ENCODE measurements around the gene CTDNEP1. TPM values are rescaled to one million over a fixed set of nuclear protein-coding genes. Genes with fewer than 3 reads are reported as not detected.

Gene CTDNEP1
- polyA plus RNA-seq, 3 donors = 145 to 149 (median 146) TPM

Other genes with a start within 250 kb of the CTDNEP1 start
- gene RNASEK, start 239.1 kb downstream of the CTDNEP1 start, polyA plus RNA-seq (ENCODE audit: insufficient read length in 3 of 3) = 100 to 1,000 TPM; 181 to 197 (median 187) TPM
- gene BCL6B, start 228.7 kb downstream of the CTDNEP1 start, polyA plus RNA-seq (ENCODE audit: insufficient read length in 3 of 3) = 10 to 100 TPM; 24.7 to 30.0 (median 25.5) TPM
- 1 to 10 TPM; 4.5 to 5.1 (median 4.8) TPM for gene SLC16A13, start 215.7 kb downstream of the CTDNEP1 start, polyA plus RNA-seq (ENCODE audit: insufficient read length in 3 of 3)
- under 1 TPM; 0.51 to 0.75 (median 0.67) TPM for gene SLC16A11, start 207.6 kb downstream of the CTDNEP1 start, polyA plus RNA-seq (ENCODE audit: insufficient read length in 3 of 3)
- gene CLEC10A, start 171.5 kb downstream of the CTDNEP1 start, polyA plus RNA-seq (ENCODE audit: insufficient read length in 3 of 3) = 1 to 10 TPM in 2 of 3 donors, under 1 TPM in 1; 0.86 to 1.3 (median 1.1) TPM
- 1 to 10 TPM in 2 of 3 donors, under 1 TPM in 1; 0.92 to 2.5 (median 1.3) TPM for gene ASGR2, start 136.9 kb downstream of the CTDNEP1 start, polyA plus RNA-seq (ENCODE audit: insufficient read length in 3 of 3)
- gene ASGR1, start 72.4 kb downstream of the CTDNEP1 start, polyA plus RNA-seq (ENCODE audit: insufficient read length in 3 of 3) = 10 to 100 TPM in 1 of 3 donors, 1 to 10 TPM in 2; 8.1 to 10.6 (median 8.6) TPM
- gene DLG4, start 31.9 kb downstream of the CTDNEP1 start, polyA plus RNA-seq (ENCODE audit: insufficient read length in 3 of 3) = 10 to 100 TPM; 32.1 to 39.7 (median 35.3) TPM
- gene ACADVL, start 31.8 kb downstream of the CTDNEP1 start, polyA plus RNA-seq (ENCODE audit: insufficient read length in 3 of 3) = 100 to 1,000 TPM; 488 to 565 (median 530) TPM
- 10 to 100 TPM; 62.4 to 66.1 (median 64.6) TPM for gene DVL2, start 17.2 kb downstream of the CTDNEP1 start, polyA plus RNA-seq (ENCODE audit: insufficient read length in 3 of 3)
- gene PHF23, start 12.3 kb downstream of the CTDNEP1 start, polyA plus RNA-seq (ENCODE audit: insufficient read length in 3 of 3) = 10 to 100 TPM; 59.0 to 72.3 (median 64.3) TPM
- 100 to 1,000 TPM; 456 to 505 (median 482) TPM for gene GABARAP, start 9.3 kb downstream of the CTDNEP1 start, polyA plus RNA-seq (ENCODE audit: insufficient read length in 3 of 3)
- gene ELP5, start 481 bp upstream of the CTDNEP1 start, polyA plus RNA-seq (ENCODE audit: insufficient read length in 3 of 3) = 10 to 100 TPM; 53.8 to 63.4 (median 57.1) TPM
- 10 to 100 TPM; 45.0 to 67.5 (median 58.4) TPM for gene CLDN7, start 10.7 kb upstream of the CTDNEP1 start, polyA plus RNA-seq (ENCODE audit: insufficient read length in 3 of 3)
- 1 to 10 TPM; 1.8 to 3.7 (median 2.5) TPM for gene SLC2A4, start 30.0 kb upstream of the CTDNEP1 start, polyA plus RNA-seq (ENCODE audit: insufficient read length in 3 of 3)
- 1 to 10 TPM; 4.0 to 4.7 (median 4.2) TPM for gene YBX2, start 42.9 kb upstream of the CTDNEP1 start, polyA plus RNA-seq (ENCODE audit: insufficient read length in 3 of 3)
- gene EIF5A, start 55.9 kb upstream of the CTDNEP1 start, polyA plus RNA-seq (ENCODE audit: insufficient read length in 3 of 3) = 100 to 1,000 TPM; 289 to 360 (median 348) TPM
- gene GPS2, start 63.6 kb upstream of the CTDNEP1 start, polyA plus RNA-seq (ENCODE audit: insufficient read length in 3 of 3) = 100 to 1,000 TPM in 1 of 3 donors, 10 to 100 TPM in 2; 96.6 to 102 (median 97.8) TPM
- gene NEURL4, start 77.6 kb upstream of the CTDNEP1 start, polyA plus RNA-seq (ENCODE audit: insufficient read length in 3 of 3) = 10 to 100 TPM; 32.4 to 37.7 (median 35.8) TPM
- gene ACAP1, start 84.8 kb upstream of the CTDNEP1 start, polyA plus RNA-seq (ENCODE audit: insufficient read length in 3 of 3) = 10 to 100 TPM in 1 of 3 donors, 1 to 10 TPM in 2; 7.0 to 10.2 (median 9.8) TPM
- gene KCTD11, start 100.4 kb upstream of the CTDNEP1 start, polyA plus RNA-seq (ENCODE audit: insufficient read length in 3 of 3) = 10 to 100 TPM; 11.8 to 14.5 (median 13.1) TPM
- gene TMEM95, start 103.4 kb upstream of the CTDNEP1 start, polyA plus RNA-seq (ENCODE audit: insufficient read length in 3 of 3) = not detected
- gene TNK1, start 129.4 kb upstream of the CTDNEP1 start, polyA plus RNA-seq (ENCODE audit: insufficient read length in 3 of 3) = 1 to 10 TPM; 5.7 to 7.9 (median 6.1) TPM
- 10 to 100 TPM; 37.4 to 45.5 (median 41.1) TPM for gene PLSCR3, start 142.8 kb upstream of the CTDNEP1 start, polyA plus RNA-seq (ENCODE audit: insufficient read length in 3 of 3)
- gene TMEM256, start 152.4 kb upstream of the CTDNEP1 start, polyA plus RNA-seq (ENCODE audit: insufficient read length in 3 of 3) = 100 to 1,000 TPM in 1 of 3 donors, 10 to 100 TPM in 2; 83.2 to 104 (median 93.7) TPM
- 10 to 100 TPM; 27.6 to 31.3 (median 29.4) TPM for gene NLGN2, start 156.1 kb upstream of the CTDNEP1 start, polyA plus RNA-seq (ENCODE audit: insufficient read length in 3 of 3)
- gene SPEM1, start 168.6 kb upstream of the CTDNEP1 start, polyA plus RNA-seq (ENCODE audit: insufficient read length in 3 of 3) = not detected
- gene SPEM2, start 173.9 kb upstream of the CTDNEP1 start, polyA plus RNA-seq (ENCODE audit: insufficient read length in 3 of 3) = not detected
- gene SPEM3, start 177.1 kb upstream of the CTDNEP1 start, polyA plus RNA-seq (ENCODE audit: insufficient read length in 3 of 3) = not detected
- 1 to 10 TPM; 4.4 to 5.5 (median 5.1) TPM for gene TMEM102, start 183.7 kb upstream of the CTDNEP1 start, polyA plus RNA-seq (ENCODE audit: insufficient read length in 3 of 3)
- 1 to 10 TPM; 5.9 to 6.7 (median 6.0) TPM for gene FGF11, start 187.8 kb upstream of the CTDNEP1 start, polyA plus RNA-seq (ENCODE audit: insufficient read length in 3 of 3)
- 10 to 100 TPM in 2 of 3 donors, 1 to 10 TPM in 1; 9.0 to 12.1 (median 10.7) TPM for gene CHRNB1, start 193.3 kb upstream of the CTDNEP1 start, polyA plus RNA-seq (ENCODE audit: insufficient read length in 3 of 3)
- gene ZBTB4, start 227.9 kb upstream of the CTDNEP1 start, polyA plus RNA-seq (ENCODE audit: insufficient read length in 3 of 3) = 10 to 100 TPM; 40.8 to 49.5 (median 47.1) TPM
- under 1 TPM; 0.20 to 0.67 (median 0.52) TPM for gene SLC35G6, start 229.7 kb upstream of the CTDNEP1 start, polyA plus RNA-seq (ENCODE audit: insufficient read length in 3 of 3)
- 100 to 1,000 TPM; 142 to 149 (median 143) TPM for gene POLR2A, start 232.6 kb upstream of the CTDNEP1 start, polyA plus RNA-seq (ENCODE audit: insufficient read length in 3 of 3)